HepG2 (cell line): Measurements from ENCODE around the gene NFX1. TPM values are rescaled to one million over a fixed set of nuclear protein-coding genes. Genes with fewer than 3 reads are reported as not detected.

ENCODE experiments used
- ATAC-seq: fragments of 200-7000 bp; cut with Tn5 transposase; 3 replicates; pipeline ENCODE4 v1.9.1; 2020; ENCODE audit warnings: mild to moderate bottlenecking, moderate library complexity
- BruUV-seq: library from RNA; stranded (reverse); fragments of 400-500 nt; replicated peaks from 2 replicates; lab custom pipeline; 2021; lab: Mats Ljungman, UMichigan
- CTCF ChIA-PET: fragments of 300-600 bp; formaldehyde crosslinking; extraction: SDS; loops from one replicate; lab custom pipeline; 2021; ENCODE audit warnings: low total read pairs, inconsistent platforms, low intra/inter-chr PET ratio; lab: Yijun Ruan, JAX
- POLR2A ChIA-PET: fragments of 350-600 bp; sonication (Branson Sonifier 250); formaldehyde crosslinking; loops from one replicate; lab custom pipeline; 2020; ENCODE audit warnings: antibody characterized with exemption, inconsistent platforms; lab: Yijun Ruan, JAX
- DNase-seq: peaks from one replicate; pipeline ENCODE4 v3.0.0-alpha.2; 2015; ENCODE audit warnings: low spot score
- FAIRE-seq: peaks from 3 replicates; lab custom pipeline; 2011; peaks lifted over from hg19 to GRCh38; lab: Jason Lieb, UNC
- H2AFZ ChIP-seq: one replicate; pipeline ENCODE4 v1.6.1; 2011; ENCODE audit warnings: low read length, inconsistent platforms
- H3K27ac ChIP-seq: fragments of 300-600 bp; 3 replicates; pipeline ENCODE4 v1.8.0; 2011; ENCODE audit warnings: mixed run types, mild to moderate bottlenecking, mixed read lengths, low read length, inconsistent platforms; ENCODE audit not compliant: insufficient read depth; ENCODE audit errors: extremely low read length
- H3K27me3 ChIP-seq, 2 experiments: fragments of 200-600 bp in 1 of 2; 2 replicates in 1 of 2; 3 replicates in 1 of 2; pipeline versions ENCODE4 v1.6.0 to v1.8.0; 2011; ENCODE audit warnings: low read length in 2 of 2, mild to moderate bottlenecking in 2 of 2, moderate library complexity in 2 of 2, inconsistent platforms in 1 of 2; ENCODE audit not compliant: insufficient read depth in 2 of 2, control insufficient read depth in 1 of 2
- H3K36me3 ChIP-seq, 2 experiments: fragments of 200-600 bp in 1 of 2; replicated peaks in 1 of 2; 2 replicates in 1 of 2; 3 replicates in 1 of 2; pipeline versions ENCODE4 v1.5.1 to v1.8.0; 2011; ENCODE audit warnings: low read length in 2 of 2, inconsistent platforms in 1 of 2; ENCODE audit not compliant: insufficient read depth in 2 of 2, control insufficient read depth in 1 of 2
- H3K4me1 ChIP-seq: 2 replicates; pipeline ENCODE4 v1.5.1; 2012; ENCODE audit warnings: low read length, inconsistent platforms; ENCODE audit not compliant: insufficient read depth
- H3K4me2 ChIP-seq: 2 replicates; pipeline ENCODE4 v1.6.0; 2011; ENCODE audit warnings: low read depth, low read length, inconsistent platforms
- H3K4me3 ChIP-seq, 3 experiments: fragments of 200-600 bp in 1 of 3; sonication (generic), shearing (Covaris generic) in 1 of 3; replicated peaks in 1 of 3; 2 replicates each; pipeline ENCODE4 v1.5.1; 2011 to 2016; ENCODE audit warnings: low read length in 3 of 3, inconsistent platforms in 2 of 3, low read depth in 2 of 3, mild to moderate bottlenecking in 2 of 3, control low read depth in 1 of 3, mixed read lengths in 1 of 3; ENCODE audit not compliant: insufficient read depth in 1 of 3
- H3K79me2 ChIP-seq: one replicate; pipeline ENCODE4 v1.6.1; 2011; ENCODE audit warnings: low read length, inconsistent platforms; ENCODE audit not compliant: insufficient read depth
- H3K9ac ChIP-seq: 2 replicates; pipeline ENCODE4 v1.6.0; 2011; ENCODE audit warnings: mild to moderate bottlenecking, low read depth, low read length, inconsistent platforms; ENCODE audit not compliant: insufficient read depth
- H3K9me3 ChIP-seq: 2 replicates; pipeline ENCODE4 v1.5.1; 2012; ENCODE audit warnings: mild to moderate bottlenecking, low read length
- H4K20me1 ChIP-seq: 2 replicates; pipeline ENCODE4 v1.6.0; 2011; ENCODE audit warnings: inconsistent platforms, mild to moderate bottlenecking, low read length, moderate library complexity; ENCODE audit not compliant: insufficient read depth
- ASH2L ChIP-seq: fragments of 300-600, 200-600 bp; sonication (generic); IDR thresholded peaks from 2 replicates; pipeline ENCODE4 v1.7.0; 2017; ENCODE audit warnings: low read depth, mild to moderate bottlenecking, moderate library complexity, mixed read lengths, low read length; ENCODE audit not compliant: insufficient read length
- CBX5 ChIP-seq: sonication (generic); formaldehyde crosslinking; IDR thresholded peaks from 2 replicates; pipeline ENCODE4 v1.4.0; 2020; ENCODE audit warnings: missing genetic modification reagents, borderline replicate concordance
- ELF1 ChIP-seq: sonication (generic); formaldehyde crosslinking; IDR thresholded peaks from 2 replicates; pipeline ENCODE4 v1.4.0; 2020; ENCODE audit warnings: missing genetic modification reagents
- FIP1L1 ChIP-seq: fragments of 200-400 bp; formaldehyde crosslinking; IDR thresholded peaks from 2 replicates; pipeline ENCODE4 v1.6.1; 2018; ENCODE audit warnings: low read depth, mild to moderate bottlenecking, low read length, moderate library complexity, borderline replicate concordance; ENCODE audit not compliant: insufficient read depth
- FOXA3 ChIP-seq: IDR thresholded peaks from 2 replicates; pipeline ENCODE4 v1.6.1; 2016; ENCODE audit warnings: missing genetic modification reagents, missing compliant biosample characterization
- NFATC3 ChIP-seq: sonication (generic); formaldehyde crosslinking; IDR thresholded peaks from 2 replicates; pipeline ENCODE4 v1.5.1; 2020; ENCODE audit warnings: mild to moderate bottlenecking, missing genetic modification reagents
- NR1H2 ChIP-seq: sonication (generic); formaldehyde crosslinking; IDR thresholded peaks from 2 replicates; pipeline ENCODE4 v1.8.1; 2022; ENCODE audit warnings: low read depth, missing genetic modification reagents, borderline replicate concordance
- SOX13 ChIP-seq, 3 experiments: fragments of 450-650 bp in 1 of 3; sonication (generic) in 1 of 3; formaldehyde crosslinking in 1 of 3; IDR thresholded peaks in 2 of 3; conservative IDR thresholded peaks in 1 of 3; 2 replicates each; pipeline versions ENCODE4 v1.5.0 to v1.6.1; 2016 to 2020; ENCODE audit warnings: antibody characterized with exemption in 1 of 3, mild to moderate bottlenecking in 1 of 3, missing compliant biosample characterization in 1 of 3, missing genetic modification reagents in 1 of 3, moderate library complexity in 1 of 3
- STAG1 ChIP-seq: sonication (generic); formaldehyde crosslinking; IDR thresholded peaks from 2 replicates; pipeline ENCODE4 v1.4.0; 2020; ENCODE audit warnings: missing genetic modification reagents
- ZFP90 ChIP-seq: sonication (generic); formaldehyde crosslinking; IDR thresholded peaks from 2 replicates; pipeline ENCODE4 v1.8.0; 2022; ENCODE audit warnings: missing genetic modification reagents, mild to moderate bottlenecking, inconsistent platforms, borderline replicate concordance
- ZNF18 ChIP-seq: sonication (generic); formaldehyde crosslinking; IDR thresholded peaks from 2 replicates; pipeline ENCODE4 v1.8.0; 2022; ENCODE audit warnings: mild to moderate bottlenecking, missing genetic modification reagents; ENCODE audit not compliant: insufficient replicate concordance
- ZNF629 ChIP-seq: sonication (generic); formaldehyde crosslinking; conservative IDR thresholded peaks from 2 replicates; pipeline ENCODE4 v1.5.0; 2020; ENCODE audit warnings: missing genetic modification reagents
- ZNF670 ChIP-seq: sonication (generic); formaldehyde crosslinking; IDR thresholded peaks from 2 replicates; pipeline ENCODE4 v1.8.0; 2022; ENCODE audit warnings: mild to moderate bottlenecking, missing genetic modification reagents, borderline replicate concordance
- ZNF749 ChIP-seq: sonication (generic); formaldehyde crosslinking; IDR thresholded peaks from 2 replicates; pipeline ENCODE4 v1.8.0; 2022; ENCODE audit warnings: mild to moderate bottlenecking, missing genetic modification reagents, moderate library complexity, borderline replicate concordance
- WGBS: methylation state at CpG from one replicate; pipeline ENCODE4 v1.1.6; 2017; ENCODE audit warnings: low lambda C conversion rate; 5-methylcytosine and 5-hydroxymethylcytosine counted together
- in situ Hi-C: cut with HindIII; loops from 2 replicates; pipeline ENCODE4 v1.10.0; 2017; ENCODE audit warnings: low pct_unique_long_range_greater_than_20kb; ENCODE audit not compliant: extremely low pct_ligation_motif_present
- intact Hi-C: fragments of 100-400 bp; cut with micrococcal nuclease; formaldehyde crosslinking; loops from one replicate; pipeline ENCODE4 v1.10.0; 2022; ENCODE audit not compliant: unreplicated experiment
- polyA plus RNA-seq, 8 experiments: library from polyadenylated mRNA; depleted of rRNA in 3 of 8; stranded (reverse) in 7 of 8; unstranded in 1 of 8; fragments of >200 nt; fragmentation: Illumina TruSeq in 4 of 8; extraction: Trizol in 4 of 8; gene quantifications; 2 replicates each; pipeline versions ENCODE4 v1.2.1 to v1.2.3, GENCODE V29; 2011 to 2016; ENCODE audit warnings: low read depth in 4 of 8, missing spikeins in 1 of 8, mixed read lengths in 1 of 8; ENCODE audit not compliant: insufficient read depth in 1 of 8
- total RNA-seq, 5 experiments: library from RNA; depleted of rRNA; stranded (reverse); fragments of >200 nt; fragmentation: Illumina TruSeq; extraction: Trizol; gene quantifications; 2 replicates each; pipeline ENCODE4 v1.2.3, GENCODE V29; 2016; ENCODE audit warnings: low read depth in 1 of 5
- TF ChIP-seq, protein P1 (sequence below): sonication (generic); formaldehyde crosslinking; IDR thresholded peaks from 2 replicates; pipeline ENCODE4 v1.4.0; 2020; ENCODE audit warnings: missing genetic modification reagents
- TF ChIP-seq, protein P2 (sequence below): sonication (generic); formaldehyde crosslinking; IDR thresholded peaks from 2 replicates; pipeline ENCODE4 v1.5.1; 2020; ENCODE audit warnings: missing genetic modification reagents, mild to moderate bottlenecking, borderline replicate concordance

The NFX1 gene
- total and polyA plus RNA-seq, 2 of the 13 experiments (the other 11 are each of a cell fraction or from before 2014, with no cell fraction given) = 23.9 to 27.5 TPM

DNA sequence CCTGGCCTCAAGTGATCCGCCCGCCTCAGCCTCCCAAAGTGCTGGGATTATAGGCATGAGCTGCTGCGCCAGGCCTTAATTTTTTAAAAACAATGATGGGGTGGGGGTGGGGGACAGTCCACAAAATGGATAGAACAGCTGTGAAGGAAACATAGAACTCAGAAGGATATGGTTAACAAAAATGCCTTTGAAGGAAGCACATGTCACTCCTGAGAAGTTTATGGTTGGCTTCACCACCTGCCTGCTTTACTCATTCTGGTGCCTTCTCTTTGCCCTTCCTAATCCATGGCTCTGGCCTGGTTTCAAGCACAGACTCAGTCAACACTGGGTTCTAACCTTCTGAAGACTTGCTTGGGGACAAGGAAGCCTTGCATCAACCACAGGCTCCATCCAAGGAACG is 36.1 kb upstream of the NFX1 start:
- no TSS peak for BruUV-seq
- H4K20me1 ChIP-seq = no peaks in the 10 kb centered on the region; the same call in 1 of the 2 replicates
- POLR2A ChIA-PET = interaction anchor here (1.1 kb wide), 1 partner anchor 10 kb away, joined by 3 read pairs; no protein-coding TSS in a partner anchor
- no peak overlapping the region for H3K9ac ChIP-seq
- no peaks in the 10 kb centered on the region for H3K79me2 ChIP-seq
- in situ Hi-C loops = no loop called here
- peaks cover 28 to 67% of the 10 kb centered on the region in 2 experiments for H3K36me3 ChIP-seq
- H2AFZ ChIP-seq = no peak overlapping the region
- TF ChIP-seq NR1H2 (CRISPR knock-in tag) (no peak), STAG1 (no peak), ZNF749 (CRISPR knock-in tag) (no peak), SOX13 (IDR thresholded peaks at IDR 0.05) (no peak), SOX13 (CRISPR knock-in tag; conservative IDR thresholded peaks at IDR 0.05 in 1 of 2, IDR thresholded peaks at IDR 0.05 in 1 of 2) (no peak), ZNF18 (CRISPR knock-in tag) (no peak), ZNF670 (CRISPR knock-in tag) (no peak), NFATC3 (CRISPR knock-in tag) (no peak), CBX5 (CRISPR knock-in tag) (no peak), FIP1L1 (no peak), ASH2L (no peak), FOXA3 (CRISPR knock-in tag) (no peak), ELF1 (no peak), ZNF629 (CRISPR knock-in tag) (no peak), ZFP90 (CRISPR knock-in tag) (no peak)
- TF ChIP-seq, protein P1, sequence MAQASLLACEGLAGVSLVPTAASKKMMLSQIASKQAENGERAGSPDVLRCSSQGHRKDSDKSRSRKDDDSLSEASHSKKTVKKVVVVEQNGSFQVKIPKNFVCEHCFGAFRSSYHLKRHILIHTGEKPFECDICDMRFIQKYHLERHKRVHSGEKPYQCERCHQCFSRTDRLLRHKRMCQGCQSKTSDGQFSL = no peak
- TF ChIP-seq, protein P2, sequence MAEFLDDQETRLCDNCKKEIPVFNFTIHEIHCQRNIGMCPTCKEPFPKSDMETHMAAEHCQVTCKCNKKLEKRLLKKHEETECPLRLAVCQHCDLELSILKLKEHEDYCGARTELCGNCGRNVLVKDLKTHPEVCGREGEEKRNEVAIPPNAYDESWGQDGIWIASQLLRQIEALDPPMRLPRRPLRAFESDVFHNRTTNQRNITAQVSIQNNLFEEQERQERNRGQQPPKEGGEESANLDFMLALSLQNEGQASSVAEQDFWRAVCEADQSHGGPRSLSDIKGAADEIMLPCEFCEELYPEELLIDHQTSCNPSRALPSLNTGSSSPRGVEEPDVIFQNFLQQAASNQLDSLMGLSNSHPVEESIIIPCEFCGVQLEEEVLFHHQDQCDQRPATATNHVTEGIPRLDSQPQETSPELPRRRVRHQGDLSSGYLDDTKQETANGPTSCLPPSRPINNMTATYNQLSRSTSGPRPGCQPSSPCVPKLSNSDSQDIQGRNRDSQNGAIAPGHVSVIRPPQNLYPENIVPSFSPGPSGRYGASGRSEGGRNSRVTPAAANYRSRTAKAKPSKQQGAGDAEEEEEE (CRISPR knock-in tag) = no peak
- no peak overlapping the region for H3K4me3 ChIP-seq
- no peak overlapping the region for H3K27ac ChIP-seq
- intact Hi-C loops = no loop called here
- H3K9me3 ChIP-seq = no peaks in the 10 kb centered on the region
- whole genome bisulfite sequencing = 94% methylated on average over 4 of the region's 4 CpGs
- no peak for FAIRE-seq
- DNase-seq = no peak
- no peak overlapping the region for H3K4me2 ChIP-seq
- CTCF ChIA-PET = no interaction called here
- no peaks in the 10 kb centered on the region for H3K27me3 ChIP-seq
- no peaks in the 10 kb centered on the region for H3K4me1 ChIP-seq
- no peak for ATAC-seq
